ENCODE results near the gene C2CD4D.

C2CD4D gene

DNA sequence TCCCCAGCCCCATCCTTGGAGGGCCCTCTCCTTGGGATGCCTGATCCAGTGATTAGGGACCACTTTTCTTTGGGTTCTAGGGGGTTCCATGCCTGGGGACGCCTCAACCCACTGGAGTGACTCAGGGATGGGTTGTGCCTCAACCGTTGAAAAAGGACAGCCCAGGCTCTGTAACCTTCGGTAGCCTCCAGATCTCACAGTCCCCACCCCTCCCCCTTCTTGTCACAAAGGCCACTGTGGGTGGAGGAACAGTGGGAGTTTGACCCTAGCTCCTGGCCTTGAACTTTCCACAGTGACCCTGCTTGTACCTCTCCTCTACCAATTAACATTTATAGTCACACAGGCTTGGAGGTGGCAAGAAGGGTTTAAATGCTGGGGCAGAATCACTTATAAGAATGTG is 5.4 kb downstream of the C2CD4D start:
- Histone ChIP-seq H3K27me3 (ENCODE audit: control insufficient read depth, insufficient read depth, low read length) (peaks cover 27% of the 10 kb centered on the region), H3K9ac (ENCODE audit: low read length) (no peak overlapping the region), H3K9me3 (ENCODE audit: control insufficient read depth, insufficient read depth, low read depth, low read length) (no peaks in the 10 kb centered on the region), H3K36me3 (ENCODE audit: control insufficient read depth, insufficient read depth, low read length) (no peaks in the 10 kb centered on the region), H3K4me3 (ENCODE audit: low read depth, low read length) (no peak overlapping the region), H3K4me1 (ENCODE audit: control insufficient read depth, insufficient read depth, low read length) (peaks cover 20% of the 10 kb centered on the region), H3K27ac (ENCODE audit: low read depth, low read length) (no peak overlapping the region)

DNA sequence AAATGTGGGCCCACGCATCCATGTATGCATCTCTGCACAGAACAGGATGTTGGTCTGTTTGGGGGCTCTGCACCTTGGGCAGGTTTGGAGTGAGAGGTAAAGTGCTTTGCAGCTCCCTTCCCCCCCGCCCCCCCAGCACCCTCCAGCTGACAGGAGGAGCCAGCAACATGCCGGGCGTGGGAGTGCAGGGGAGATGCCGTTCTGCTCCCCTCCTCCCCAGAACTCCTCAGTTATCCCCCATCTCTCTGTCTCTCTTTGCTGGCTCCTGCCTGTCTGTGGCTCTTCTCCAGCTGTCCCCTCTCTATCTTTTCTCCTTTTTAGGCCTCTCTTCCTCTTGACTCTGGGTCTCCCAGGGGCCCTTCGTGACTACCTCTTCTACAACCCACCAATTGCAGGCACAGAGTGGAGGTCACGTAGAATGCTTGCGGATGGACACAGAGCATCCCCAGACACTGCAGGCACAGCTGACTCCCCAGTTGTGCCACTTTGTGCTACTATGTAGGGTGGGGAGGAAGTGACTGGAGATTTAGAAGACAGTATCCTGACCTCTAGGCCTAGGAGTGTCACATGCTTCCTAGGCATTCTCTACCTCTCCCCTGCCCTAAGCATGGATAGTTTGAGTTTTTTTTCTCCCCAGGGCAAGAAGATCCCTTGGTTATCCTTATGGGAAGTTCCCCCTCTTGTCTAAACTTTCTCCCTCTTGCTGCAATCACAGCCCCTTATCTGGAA is 6.3 kb downstream of the C2CD4D start:
- no peaks in the 10 kb centered on the region for H3K9me3 ChIP-seq (ENCODE audit: control insufficient read depth, insufficient read depth, low read depth, low read length)
- H3K4me3 ChIP-seq (ENCODE audit: low read depth, low read length): no peak overlapping the region
- H3K4me1 ChIP-seq (ENCODE audit: control insufficient read depth, insufficient read depth, low read length): peaks cover 26% of the 10 kb centered on the region
- no peaks in the 10 kb centered on the region for H3K36me3 ChIP-seq (ENCODE audit: control insufficient read depth, insufficient read depth, low read length)
- H3K9ac ChIP-seq (ENCODE audit: low read length): no peak overlapping the region
- H3K27ac ChIP-seq (ENCODE audit: low read depth, low read length): no peak overlapping the region
- H3K27me3 ChIP-seq (ENCODE audit: control insufficient read depth, insufficient read depth, low read length): peaks cover 18% of the 10 kb centered on the region

DNA sequence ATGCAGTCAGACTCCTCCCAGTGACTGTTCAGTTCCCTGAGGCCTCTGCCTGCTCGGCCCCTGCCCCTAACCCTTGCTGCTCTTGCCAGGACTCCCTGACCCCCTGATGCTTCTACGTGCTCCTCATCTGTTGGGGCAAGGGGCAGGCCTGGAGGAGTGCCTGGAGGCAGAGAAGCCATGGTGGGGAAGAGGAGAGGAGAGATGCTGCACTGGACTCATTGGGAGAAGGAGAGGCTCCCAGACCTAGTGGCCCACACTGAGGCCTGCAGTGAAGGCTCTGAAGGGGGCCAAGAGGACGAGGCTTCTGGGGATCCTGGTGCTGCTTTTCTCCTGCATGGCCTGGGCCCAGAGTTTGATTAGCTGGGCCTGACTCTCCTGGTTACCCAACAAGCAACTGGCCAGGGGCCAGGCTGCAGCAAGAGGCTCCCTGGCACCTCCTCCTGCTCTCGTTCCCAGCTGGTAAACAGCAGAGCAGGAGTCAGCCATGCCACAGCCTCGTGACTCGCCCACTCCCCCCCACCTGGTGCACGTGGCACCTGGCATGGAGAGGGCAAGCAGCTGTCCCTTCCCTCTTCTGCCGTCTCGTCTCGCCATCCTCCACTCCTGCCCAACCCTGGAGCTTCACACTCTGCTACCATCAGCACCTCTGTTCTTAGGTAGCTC is 7.2 kb downstream of the C2CD4D start:
- H3K27ac ChIP-seq (ENCODE audit: low read depth, low read length): no peak overlapping the region
- peaks cover 31% of the 10 kb centered on the region for H3K4me1 ChIP-seq (ENCODE audit: control insufficient read depth, insufficient read depth, low read length)

DNA sequence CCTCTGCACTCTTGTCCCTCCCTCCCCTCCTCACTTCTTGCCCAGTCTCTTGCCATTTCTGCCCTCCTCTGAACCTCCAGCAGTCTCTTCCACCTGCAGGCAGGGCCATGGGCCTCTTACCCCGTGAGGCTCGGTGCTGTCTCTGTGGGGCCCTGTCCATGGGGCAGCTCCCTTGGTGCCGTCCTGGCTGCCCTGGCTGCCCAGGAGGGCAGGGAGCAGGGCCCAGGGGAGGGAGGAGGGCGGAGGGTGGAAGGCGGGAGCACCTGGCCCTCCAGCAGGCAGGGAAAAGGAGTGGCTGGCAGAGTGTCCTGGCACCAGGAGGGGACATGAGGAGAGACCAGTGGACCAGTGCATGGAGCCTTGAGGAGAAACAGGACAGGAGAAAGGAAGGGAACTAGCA is 8.0 kb downstream of the C2CD4D start, which contains the start of gene RORC:
Gene RORC (minus strand): TSS at position 198 of the 400 bp plus-strand sequence. CDS start 38 bp downstream, at position 160.
- no peak within 1 kb of the TSS for H3K4me3 ChIP-seq (ENCODE audit: low read depth, low read length)
- peaks cover 1% of the 10 kb centered on the region for H3K27me3 ChIP-seq (ENCODE audit: control insufficient read depth, insufficient read depth, low read length)
- no peak within 1 kb of the TSS for H3K9ac ChIP-seq (ENCODE audit: low read length)
- no peak within 1 kb of the TSS for H3K27ac ChIP-seq (ENCODE audit: low read depth, low read length)
- H3K9me3 ChIP-seq (ENCODE audit: control insufficient read depth, insufficient read depth, low read depth, low read length): no peaks in the 10 kb centered on the region
- no peaks in the 10 kb centered on the region for H3K36me3 ChIP-seq (ENCODE audit: control insufficient read depth, insufficient read depth, low read length)
- peaks cover 31% of the 10 kb centered on the region for H3K4me1 ChIP-seq (ENCODE audit: control insufficient read depth, insufficient read depth, low read length)

More for the DNA sequence above, 7.2 kb downstream of the C2CD4D start:
- peaks cover 9% of the 10 kb centered on the region for H3K27me3 ChIP-seq (ENCODE audit: control insufficient read depth, insufficient read depth, low read length)
- H3K9ac ChIP-seq (ENCODE audit: low read length): no peak overlapping the region
- no peaks in the 10 kb centered on the region for H3K9me3 ChIP-seq (ENCODE audit: control insufficient read depth, insufficient read depth, low read depth, low read length)
- H3K4me3 ChIP-seq (ENCODE audit: low read depth, low read length): no peak overlapping the region
- no peaks in the 10 kb centered on the region for H3K36me3 ChIP-seq (ENCODE audit: control insufficient read depth, insufficient read depth, low read length)

DNA sequence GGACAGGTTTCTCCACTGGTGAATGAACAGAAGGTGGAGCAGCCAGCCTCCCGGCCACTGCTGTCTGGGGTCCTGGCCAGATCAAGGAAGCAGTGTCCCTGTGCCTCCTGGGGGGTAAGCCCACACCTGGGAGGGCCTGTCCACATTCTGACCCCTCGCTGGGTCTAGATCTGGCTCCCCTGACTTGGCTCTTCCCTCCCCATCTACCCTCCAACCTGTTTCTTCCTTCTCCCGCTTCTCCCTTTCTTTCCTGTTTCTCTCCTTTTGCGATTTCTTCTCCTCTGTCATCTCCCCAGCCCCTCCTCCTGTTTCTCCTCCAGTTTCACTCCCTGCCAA is 8.4 kb downstream of the C2CD4D start:
- Histone ChIP-seq H3K36me3 (ENCODE audit: control insufficient read depth, insufficient read depth, low read length) (no peaks in the 10 kb centered on the region), H3K27me3 (ENCODE audit: control insufficient read depth, insufficient read depth, low read length) (no peaks in the 10 kb centered on the region), H3K4me1 (ENCODE audit: control insufficient read depth, insufficient read depth, low read length) (peaks cover 34% of the 10 kb centered on the region), H3K4me3 (ENCODE audit: low read depth, low read length) (no peak overlapping the region), H3K9ac (ENCODE audit: low read length) (no peak overlapping the region), H3K9me3 (ENCODE audit: control insufficient read depth, insufficient read depth, low read depth, low read length) (no peaks in the 10 kb centered on the region), H3K27ac (ENCODE audit: low read depth, low read length) (no peak overlapping the region)

DNA sequence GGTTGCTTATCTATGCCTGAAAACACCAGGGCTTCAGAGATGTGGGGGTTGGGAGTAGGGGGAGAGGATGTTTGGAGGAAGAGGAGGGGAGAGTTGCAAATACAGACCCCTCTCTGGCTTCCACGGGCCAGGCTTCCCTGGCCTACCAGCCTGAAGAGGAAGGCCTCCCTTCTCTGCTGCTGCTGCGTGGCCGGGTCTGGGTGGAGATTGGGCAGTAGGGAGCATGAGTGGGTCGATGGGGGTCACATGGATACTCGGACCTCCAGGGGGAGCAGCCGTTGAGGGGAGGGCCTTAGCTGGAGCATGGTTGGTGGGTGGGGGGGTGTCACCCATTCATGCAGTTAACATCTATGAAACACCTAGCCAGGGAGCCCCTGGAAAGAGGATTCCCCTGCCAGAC is 9.6 kb downstream of the C2CD4D start:
- Histone ChIP-seq H3K9me3 (ENCODE audit: control insufficient read depth, insufficient read depth, low read depth, low read length) (no peaks in the 10 kb centered on the region), H3K9ac (ENCODE audit: low read length) (peak overlapping the region; percentile 12), H3K27ac (ENCODE audit: low read depth, low read length) (no peak overlapping the region), H3K36me3 (ENCODE audit: control insufficient read depth, insufficient read depth, low read length) (no peaks in the 10 kb centered on the region), H3K27me3 (ENCODE audit: control insufficient read depth, insufficient read depth, low read length) (no peaks in the 10 kb centered on the region), H3K4me1 (ENCODE audit: control insufficient read depth, insufficient read depth, low read length) (peaks cover 41% of the 10 kb centered on the region), H3K4me3 (ENCODE audit: low read depth, low read length) (no peak overlapping the region)

DNA sequence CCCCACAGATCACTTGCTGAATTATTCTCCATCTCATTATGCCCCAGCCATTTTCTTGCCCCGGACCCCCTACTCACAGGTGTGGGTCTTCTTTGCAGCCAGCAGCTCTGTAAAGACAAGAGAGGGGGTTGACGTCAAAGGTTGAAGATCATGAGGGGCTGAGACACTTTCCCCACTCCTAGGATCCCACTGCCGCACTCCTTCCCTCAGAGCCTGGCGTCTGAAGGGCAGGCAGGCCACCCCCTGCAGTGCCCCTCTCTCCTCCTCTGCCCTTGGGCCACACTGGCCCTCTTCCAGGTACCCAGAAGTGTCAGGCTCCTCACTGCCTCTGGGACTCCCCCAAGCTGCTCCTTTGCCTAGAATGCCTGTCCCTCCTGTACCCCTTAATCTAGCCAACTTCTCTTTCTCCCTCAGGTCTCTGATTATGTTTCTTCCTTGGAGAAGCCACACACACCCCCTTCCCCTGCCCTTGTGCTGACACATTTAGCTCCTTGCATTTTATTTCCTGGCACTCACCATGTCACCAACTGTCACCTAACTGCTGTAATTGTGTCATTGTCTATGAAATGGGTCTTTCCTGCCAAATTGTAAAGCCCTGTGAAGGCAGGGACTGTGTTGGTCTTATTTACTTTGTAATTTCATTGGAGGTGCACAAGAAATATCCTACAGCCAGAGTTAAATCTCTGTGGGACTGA is 10.1 kb downstream of the C2CD4D start:
- Histone ChIP-seq H3K4me1 (ENCODE audit: control insufficient read depth, insufficient read depth, low read length) (peaks cover 41% of the 10 kb centered on the region), H3K27ac (ENCODE audit: low read depth, low read length) (no peak overlapping the region), H3K36me3 (ENCODE audit: control insufficient read depth, insufficient read depth, low read length) (no peaks in the 10 kb centered on the region), H3K27me3 (ENCODE audit: control insufficient read depth, insufficient read depth, low read length) (no peaks in the 10 kb centered on the region), H3K9me3 (ENCODE audit: control insufficient read depth, insufficient read depth, low read depth, low read length) (no peaks in the 10 kb centered on the region), H3K4me3 (ENCODE audit: low read depth, low read length) (peak overlapping the region; percentile 11; the same call in 1 of the 2 replicates), H3K9ac (ENCODE audit: low read length) (no peak overlapping the region)

DNA sequence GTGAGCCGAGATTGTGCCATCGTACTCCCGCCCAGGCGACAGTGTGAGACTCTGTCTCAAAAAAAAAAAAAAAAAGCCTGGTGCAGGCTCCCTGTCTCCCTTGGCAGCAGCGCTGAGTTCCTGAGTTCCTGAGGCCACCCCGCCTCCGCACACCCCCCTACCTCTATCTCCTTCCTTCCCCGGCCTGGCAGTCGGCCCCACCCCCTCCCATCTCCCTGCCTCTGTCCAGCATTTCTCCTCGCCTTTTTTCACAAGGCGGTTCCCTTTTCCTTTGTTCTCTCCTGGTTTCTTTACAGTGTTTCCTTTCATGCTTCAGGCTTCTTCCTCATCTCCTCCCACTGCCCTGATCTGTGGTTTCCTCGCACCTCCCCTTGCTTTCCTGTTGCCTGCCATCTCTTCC is 10.7 kb downstream of the C2CD4D start:
- H3K4me3 ChIP-seq (ENCODE audit: low read depth, low read length): peak overlapping the region; percentile 11; the same call in 1 of the 2 replicates
- no peak overlapping the region for H3K9ac ChIP-seq (ENCODE audit: low read length)
- no peak overlapping the region for H3K27ac ChIP-seq (ENCODE audit: low read depth, low read length)
- no peaks in the 10 kb centered on the region for H3K27me3 ChIP-seq (ENCODE audit: control insufficient read depth, insufficient read depth, low read length)
- H3K4me1 ChIP-seq (ENCODE audit: control insufficient read depth, insufficient read depth, low read length): peaks cover 41% of the 10 kb centered on the region
- no peaks in the 10 kb centered on the region for H3K36me3 ChIP-seq (ENCODE audit: control insufficient read depth, insufficient read depth, low read length)
- no peaks in the 10 kb centered on the region for H3K9me3 ChIP-seq (ENCODE audit: control insufficient read depth, insufficient read depth, low read depth, low read length)

DNA sequence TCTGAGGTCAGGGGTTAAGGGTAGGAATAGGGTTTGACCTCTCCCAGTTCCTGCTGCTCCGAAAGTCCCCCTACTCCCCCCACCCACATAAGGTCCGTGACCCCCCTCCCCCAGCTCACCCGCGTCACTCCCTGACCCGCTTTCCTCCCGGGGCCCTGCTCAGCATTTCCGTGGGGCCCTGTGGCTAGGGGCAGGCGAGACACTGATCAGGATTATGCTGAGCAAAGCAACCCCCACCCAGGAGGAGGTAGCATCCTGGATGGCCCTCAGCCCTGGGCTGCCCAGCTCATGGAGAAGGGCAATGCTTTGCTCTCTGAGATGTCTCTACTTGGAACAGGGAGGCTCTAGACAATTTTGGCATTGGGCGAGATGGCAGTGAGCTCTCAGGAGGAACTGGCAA is 11.8 kb downstream of the C2CD4D start:
- Histone ChIP-seq H3K36me3 (ENCODE audit: control insufficient read depth, insufficient read depth, low read length) (no peaks in the 10 kb centered on the region), H3K27me3 (ENCODE audit: control insufficient read depth, insufficient read depth, low read length) (no peaks in the 10 kb centered on the region), H3K9ac (ENCODE audit: low read length) (no peak overlapping the region), H3K9me3 (ENCODE audit: control insufficient read depth, insufficient read depth, low read depth, low read length) (no peaks in the 10 kb centered on the region), H3K4me1 (ENCODE audit: control insufficient read depth, insufficient read depth, low read length) (peaks cover 46% of the 10 kb centered on the region), H3K27ac (ENCODE audit: low read depth, low read length) (no peak overlapping the region), H3K4me3 (ENCODE audit: low read depth, low read length) (no peak overlapping the region)

DNA sequence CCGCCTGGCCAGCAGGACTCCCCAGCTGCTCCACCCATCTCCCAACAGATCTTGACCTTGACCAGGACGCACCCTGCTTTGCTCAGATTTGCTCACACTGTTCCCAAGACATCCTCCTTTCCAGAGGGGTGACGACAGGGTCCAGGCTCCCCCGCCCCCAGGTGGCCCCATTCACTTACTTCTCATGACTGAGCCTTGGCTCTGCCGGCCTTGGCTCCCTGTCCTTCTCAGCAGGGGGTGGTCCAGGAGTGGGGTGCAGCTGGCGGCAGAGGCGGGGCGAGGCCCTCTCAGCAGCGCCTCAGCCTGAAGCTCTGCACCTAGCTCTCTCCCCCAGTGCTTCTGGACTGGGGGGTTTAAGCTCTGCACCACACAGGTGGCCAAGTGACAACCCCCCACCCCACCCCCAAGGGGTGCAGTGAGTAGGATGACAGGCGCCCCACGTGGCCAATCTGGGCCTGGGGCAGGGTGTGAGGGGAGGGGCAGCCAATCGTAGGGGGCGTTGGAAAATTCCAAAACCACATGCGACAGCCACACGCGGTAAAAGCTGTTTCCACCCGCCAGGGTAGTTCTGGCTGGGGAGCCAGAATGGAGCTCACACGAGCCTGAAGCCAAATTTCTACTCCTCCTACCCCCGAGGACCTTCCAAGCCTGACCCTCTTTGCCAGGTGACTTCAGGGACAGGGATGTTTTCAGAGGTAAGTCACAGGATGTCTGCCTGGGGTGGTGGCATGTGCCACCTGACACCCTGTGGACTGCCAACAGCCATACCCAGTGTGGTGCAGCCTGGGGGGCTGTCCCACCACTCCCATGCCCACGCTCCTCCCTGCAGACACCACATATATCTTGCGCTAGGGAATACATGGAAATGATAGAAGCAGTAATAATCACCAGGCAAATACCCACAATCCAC is 13.6 kb downstream of the C2CD4D start:
- Histone ChIP-seq H3K9me3 (ENCODE audit: control insufficient read depth, insufficient read depth, low read depth, low read length) (no peaks in the 10 kb centered on the region), H3K36me3 (ENCODE audit: control insufficient read depth, insufficient read depth, low read length) (no peaks in the 10 kb centered on the region), H3K27ac (ENCODE audit: low read depth, low read length) (no peak overlapping the region), H3K9ac (ENCODE audit: low read length) (no peak overlapping the region), H3K4me1 (ENCODE audit: control insufficient read depth, insufficient read depth, low read length) (peaks cover 48% of the 10 kb centered on the region), H3K27me3 (ENCODE audit: control insufficient read depth, insufficient read depth, low read length) (no peaks in the 10 kb centered on the region), H3K4me3 (ENCODE audit: low read depth, low read length) (no peak overlapping the region)
